GM23338 (cell line): ENCODE results near the gene NEK7. TPM values are rescaled to one million over a fixed set of nuclear protein-coding genes. Genes with fewer than 3 reads are reported as not detected.

Experiments
- ATAC-seq: fragments of 200-7000 bp; cut with Tn5 transposase; 3 replicates; pipeline ENCODE4 v1.9.1; 2020
- DNase-seq: peaks from one replicate; pipeline ENCODE4 v3.0.0-alpha.2; 2015; ENCODE audit warnings: low spot score
- H2AFZ ChIP-seq: fragments of 200-600 bp; sonication (generic); 2 replicates; pipeline ENCODE4 v1.8.0; 2016; ENCODE audit warnings: antibody characterized with exemption, mild to moderate bottlenecking, moderate library complexity
- H3F3A ChIP-seq: fragments of 200-600 bp; sonication (generic); replicated peaks from 2 replicates; pipeline ENCODE4 v1.8.0; 2017; ENCODE audit warnings: antibody characterized with exemption, mixed run types, low read depth
- H3K27ac ChIP-seq: fragments of 200-600 bp; sonication (generic); 2 replicates; pipeline ENCODE4 v1.6.1; 2016; ENCODE audit warnings: low read depth
- H3K27me3 ChIP-seq: fragments of 200-600 bp; sonication (generic); 2 replicates; pipeline ENCODE4 v1.8.0; 2016; ENCODE audit warnings: mild to moderate bottlenecking, mixed run types, moderate library complexity; ENCODE audit not compliant: insufficient read depth
- H3K36me3 ChIP-seq: fragments of 200-600 bp; sonication (generic); 2 replicates; pipeline ENCODE4 v1.8.0; 2016; ENCODE audit warnings: mild to moderate bottlenecking; ENCODE audit not compliant: insufficient read depth
- H3K4me1 ChIP-seq: fragments of 200-600 bp; sonication (generic); 2 replicates; pipeline ENCODE4 v1.8.0; 2016; ENCODE audit warnings: mild to moderate bottlenecking, moderate library complexity; ENCODE audit not compliant: insufficient read depth
- H3K4me2 ChIP-seq: fragments of 200-600 bp; sonication (generic); 2 replicates; pipeline ENCODE4 v1.7.1; 2017; ENCODE audit warnings: mixed run types
- H3K4me3 ChIP-seq: fragments of 200-600 bp; sonication (generic); 2 replicates; pipeline ENCODE4 v1.6.1; 2016; ENCODE audit warnings: mixed run types
- H3K79me2 ChIP-seq: fragments of 200-600 bp; sonication (generic); replicated peaks from 2 replicates; pipeline ENCODE4 v1.8.0; 2017; ENCODE audit warnings: mild to moderate bottlenecking; ENCODE audit not compliant: insufficient read depth
- H3K9me2 ChIP-seq: fragments of 200-600 bp; sonication (generic); 2 replicates; pipeline ENCODE4 v1.8.0; 2017; ENCODE audit not compliant: insufficient read depth
- H4K20me1 ChIP-seq: fragments of 200-600 bp; sonication (generic); replicated peaks from 2 replicates; pipeline ENCODE4 v1.8.0; 2017; ENCODE audit warnings: mild to moderate bottlenecking; ENCODE audit not compliant: insufficient read depth
- H3K27ac Mint-ChIP-seq: 2 replicates; pipeline ENCODE4 v1.8.0; 2020; ENCODE audit warnings: inconsistent platforms, mild to moderate bottlenecking, moderate library complexity, mixed read lengths
- H3K27me3 Mint-ChIP-seq: 3 replicates; pipeline ENCODE4 v1.8.0; 2022; ENCODE audit warnings: low read depth, mild to moderate bottlenecking, moderate library complexity, mixed read lengths, inconsistent platforms; ENCODE audit not compliant: insufficient read depth, poor library complexity
- H3K36me3 Mint-ChIP-seq: 3 replicates; pipeline ENCODE4 v1.8.0; 2021; ENCODE audit warnings: low read depth, mild to moderate bottlenecking, inconsistent platforms, moderate library complexity, mixed read lengths
- H3K4me1 Mint-ChIP-seq: 3 replicates; pipeline ENCODE4 v1.8.0; 2020; ENCODE audit warnings: mild to moderate bottlenecking, inconsistent platforms, mixed read lengths
- H3K4me3 Mint-ChIP-seq: 3 replicates; pipeline ENCODE4 v1.8.0; 2021; ENCODE audit warnings: moderate library complexity, mild to moderate bottlenecking, inconsistent platforms, mixed read lengths
- H3K9me3 Mint-ChIP-seq: 3 replicates; pipeline ENCODE4 v1.8.0; 2020; ENCODE audit warnings: moderate library complexity, mild to moderate bottlenecking, inconsistent platforms, mixed read lengths
- CTCF ChIP-seq, 2 experiments: fragments of 200-600 bp in 1 of 2; sonication (generic) in 1 of 2; conservative IDR thresholded peaks; 2 replicates each; pipeline versions ENCODE4 v1.5.1 to v1.6.1; 2016 to 2017; ENCODE audit warnings: antibody characterized with exemption in 2 of 2, low read depth in 2 of 2, mild to moderate bottlenecking in 2 of 2, moderate library complexity in 1 of 2
- POLR2AphosphoS5 ChIP-seq: IDR thresholded peaks from 2 replicates; pipeline ENCODE4 v1.6.1; 2016; ENCODE audit warnings: antibody characterized with exemption, low read depth
- STAT1 ChIP-seq: IDR thresholded peaks from one replicate; pipeline ENCODE4 v1.6.1; 2016; ENCODE audit warnings: antibody characterized with exemption; ENCODE audit not compliant: unreplicated experiment
- ZNF114 ChIP-seq: fragments of 250-450 bp; sonication (Bioruptor Pico); IDR thresholded peaks from 2 replicates; pipeline ENCODE4 v1.5.0; 2020; ENCODE audit warnings: mild to moderate bottlenecking, moderate library complexity
- ZNF331 ChIP-seq: fragments of 250-450 bp; sonication (Bioruptor Pico); IDR thresholded peaks from 2 replicates; pipeline ENCODE4 v1.5.0; 2020; ENCODE audit warnings: low read depth, mild to moderate bottlenecking, moderate library complexity
- polyA plus RNA-seq: library from polyadenylated mRNA; unstranded; fragments of >200 nt; fragmentation: Nextera tagmentation; extraction: Ambion mirVana; gene quantifications from 2 replicates; pipeline ENCODE4 v1.2.1, GENCODE V29; 2016
- total RNA-seq: library from RNA; depleted of rRNA; stranded (reverse); fragments of >200 nt; shearing (Covaris generic); gene quantifications from 2 replicates; pipeline ENCODE4 v1.2.3, GENCODE V29; 2014

The NEK7 gene
- total and polyA plus RNA-seq, 2 experiments from 2014 or later: 4.8 to 15.3 TPM

- Histone ChIP-seq H2AFZ (no peak overlapping the region), H3K4me2 (no peak overlapping the region), H3K4me3 (no peak overlapping the region), H3F3A (no peaks in the 10 kb centered on the region), H3K79me2 (no peaks in the 10 kb centered on the region), H3K27me3 (no peaks in the 10 kb centered on the region), H3K36me3 (no peaks in the 10 kb centered on the region), H3K9me2 (no peaks in the 10 kb centered on the region), H3K4me1 (peaks cover 9% of the 10 kb centered on the region; the same call in 1 of the 2 replicates), H3K27ac (no peak overlapping the region), H4K20me1 (no peaks in the 10 kb centered on the region)
- Mint-ChIP-seq H3K9me3 (no peaks in the 10 kb centered on the region), H3K4me1 (peaks cover 14% of the 10 kb centered on the region), H3K36me3 (no peaks in the 10 kb centered on the region), H3K4me3 (no peak overlapping the region), H3K27me3 (no peaks in the 10 kb centered on the region), H3K27ac (no peak overlapping the region)
- TF ChIP-seq STAT1: no peak
- TF ChIP-seq CTCF (conservative IDR thresholded peaks at IDR 0.05; ENCODE audit: low read depth in 2 of 2): peak; percentile 45 to 69; a peak in 3 of 4 replicates
- no peak for ATAC-seq
- peak; percentile 12 for DNase-seq
Measured at GRCh38 chr1:198359024-198359653, 202.3 kb downstream of the NEK7 start.

GRCh38 chr1:198360208-198360729, 203.5 kb downstream of the NEK7 start:
- Mint-ChIP-seq H3K4me3 (no peak overlapping the region), H3K4me1 (peaks cover 14% of the 10 kb centered on the region), H3K36me3 (no peaks in the 10 kb centered on the region), H3K9me3 (no peaks in the 10 kb centered on the region), H3K27me3 (no peaks in the 10 kb centered on the region), H3K27ac (no peak overlapping the region)
- ATAC-seq (no peak), DNase-seq (no peak)
- no peak overlapping the region for H3K27ac ChIP-seq
- H3K4me2 ChIP-seq: no peak overlapping the region
- no peaks in the 10 kb centered on the region for H3F3A ChIP-seq
- no peaks in the 10 kb centered on the region for H3K36me3 ChIP-seq
- H2AFZ ChIP-seq: no peak overlapping the region
- no peaks in the 10 kb centered on the region for H3K79me2 ChIP-seq
- no peaks in the 10 kb centered on the region for H3K9me2 ChIP-seq
- no peak overlapping the region for H3K4me3 ChIP-seq
- peaks cover 9% of the 10 kb centered on the region; the same call in 1 of the 2 replicates for H3K4me1 ChIP-seq
- TF ChIP-seq ZNF331: no peak
- TF ChIP-seq POLR2AphosphoS5: no peak
- no peak for TF ChIP-seq CTCF (conservative IDR thresholded peaks at IDR 0.05; ENCODE audit: low read depth in 2 of 2)
- no peak for TF ChIP-seq ZNF114 (CRISPR knock-in tag)
- H4K20me1 ChIP-seq: no peaks in the 10 kb centered on the region
- no peaks in the 10 kb centered on the region for H3K27me3 ChIP-seq
